ENCODE data around the gene ERAL1. TPM values are rescaled to one million over a fixed set of nuclear protein-coding genes. Genes with fewer than 3 reads are reported as not detected.

The ERAL1 gene
- polyA plus RNA-seq, 1 experiment, result 84.1 TPM

GRCh38 chr17:28882154-28882895, 27.5 kb downstream of the ERAL1 start:
- H3K27me3 ChIP-seq (ENCODE audit: control insufficient read depth, insufficient read depth, low read length), result no peaks in the 10 kb centered on the region
- TF ChIP-seq CTCF (IDR thresholded peaks at IDR 0.05; ENCODE audit: insufficient read depth, low read depth, low read length), result no peak
- H3K36me3 ChIP-seq (ENCODE audit: control insufficient read depth, insufficient read depth, low read length), result peaks cover 58% of the 10 kb centered on the region
- CTCF ChIA-PET, result interaction anchor here (0.6 to 1.5 kb wide), 5 partner anchors 9 to 296 kb away, joined by 3 to 8 read pairs (median 3); no protein-coding TSS in a partner anchor
- POLR2A ChIA-PET, result no interaction called here
- no peak overlapping the region for H3K4me3 ChIP-seq (ENCODE audit: low read depth, low read length)
- no peak for DNase-seq (ENCODE audit: low read depth)

- ChIA-PET CTCF (interaction anchor here (1.4 kb wide), 1 partner anchor 12 kb away, joined by 3 read pairs; no protein-coding TSS in a partner anchor), POLR2A (interaction anchor here (0.6 kb wide), 1 partner anchor 28 kb away, joined by 5 read pairs; no protein-coding TSS in a partner anchor)
- H3K4me3 ChIP-seq (ENCODE audit: low read depth, low read length), result no peak overlapping the region
- peaks cover 58% of the 10 kb centered on the region for H3K36me3 ChIP-seq (ENCODE audit: control insufficient read depth, insufficient read depth, low read length)
- no peak for DNase-seq (ENCODE audit: low read depth)
- no peak for TF ChIP-seq CTCF (IDR thresholded peaks at IDR 0.05; ENCODE audit: insufficient read depth, low read depth, low read length)
- H3K27me3 ChIP-seq (ENCODE audit: control insufficient read depth, insufficient read depth, low read length), result no peaks in the 10 kb centered on the region
These were observed 29.3 kb downstream of the ERAL1 start for GRCh38 chr17:28883967-28884702.

- no peak for DNase-seq (ENCODE audit: low read depth)
- ChIA-PET POLR2A (no interaction called here), CTCF (interaction anchor here (1.1 kb wide), 1 partner anchor 17 kb away, joined by 3 read pairs; no protein-coding TSS in a partner anchor)
- no peak for TF ChIP-seq CTCF (IDR thresholded peaks at IDR 0.05; ENCODE audit: insufficient read depth, low read depth, low read length)
- H3K36me3 ChIP-seq (ENCODE audit: control insufficient read depth, insufficient read depth, low read length), result peaks cover 47% of the 10 kb centered on the region
- no peaks in the 10 kb centered on the region for H3K27me3 ChIP-seq (ENCODE audit: control insufficient read depth, insufficient read depth, low read length)
- no peak overlapping the region for H3K4me3 ChIP-seq (ENCODE audit: low read depth, low read length)
These were observed 30.5 kb downstream of the ERAL1 start for GRCh38 chr17:28885363-28885762.

- ChIA-PET CTCF (interaction anchor here (1.1 to 1.3 kb wide), 2 partner anchors 16 to 159 kb away, joined by 3 read pairs; no protein-coding TSS in a partner anchor), POLR2A (no interaction called here)
- no peak for DNase-seq (ENCODE audit: low read depth)
These were observed 31.1 kb downstream of the ERAL1 start for GRCh38 chr17:28885951-28886350.

More at GRCh38 chr17:28885951-28886350, 31.1 kb downstream of the ERAL1 start:
- no peak overlapping the region for H3K4me3 ChIP-seq (ENCODE audit: low read depth, low read length)
- TF ChIP-seq CTCF (IDR thresholded peaks at IDR 0.05; ENCODE audit: insufficient read depth, low read depth, low read length), result no peak
- H3K27me3 ChIP-seq (ENCODE audit: control insufficient read depth, insufficient read depth, low read length), result no peaks in the 10 kb centered on the region
- H3K36me3 ChIP-seq (ENCODE audit: control insufficient read depth, insufficient read depth, low read length), result peaks cover 42% of the 10 kb centered on the region
